KBM-7 (cell line): ENCODE measurements around the gene SH3BP1.

ENCODE experiments used
- DNase-seq: peaks from one replicate; pipeline ENCODE4 v3.0.0-alpha.2; 2015
- in situ Hi-C: fragments of 300-500 bp; cut with MboI; formaldehyde crosslinking; loops from 2 replicates; pipeline ENCODE4 v1.14.3; 2020; ENCODE audit warnings: low sequenced_read_pairs, low pct_unique_long_range_greater_than_20kb, mixed read lengths

Gene SH3BP1

GRCh38 chr22:37611207-37611606 lies 28.3 kb upstream of the SH3BP1 start:
- in situ Hi-C loops = no loop called here
- no peak for DNase-seq

DNA sequence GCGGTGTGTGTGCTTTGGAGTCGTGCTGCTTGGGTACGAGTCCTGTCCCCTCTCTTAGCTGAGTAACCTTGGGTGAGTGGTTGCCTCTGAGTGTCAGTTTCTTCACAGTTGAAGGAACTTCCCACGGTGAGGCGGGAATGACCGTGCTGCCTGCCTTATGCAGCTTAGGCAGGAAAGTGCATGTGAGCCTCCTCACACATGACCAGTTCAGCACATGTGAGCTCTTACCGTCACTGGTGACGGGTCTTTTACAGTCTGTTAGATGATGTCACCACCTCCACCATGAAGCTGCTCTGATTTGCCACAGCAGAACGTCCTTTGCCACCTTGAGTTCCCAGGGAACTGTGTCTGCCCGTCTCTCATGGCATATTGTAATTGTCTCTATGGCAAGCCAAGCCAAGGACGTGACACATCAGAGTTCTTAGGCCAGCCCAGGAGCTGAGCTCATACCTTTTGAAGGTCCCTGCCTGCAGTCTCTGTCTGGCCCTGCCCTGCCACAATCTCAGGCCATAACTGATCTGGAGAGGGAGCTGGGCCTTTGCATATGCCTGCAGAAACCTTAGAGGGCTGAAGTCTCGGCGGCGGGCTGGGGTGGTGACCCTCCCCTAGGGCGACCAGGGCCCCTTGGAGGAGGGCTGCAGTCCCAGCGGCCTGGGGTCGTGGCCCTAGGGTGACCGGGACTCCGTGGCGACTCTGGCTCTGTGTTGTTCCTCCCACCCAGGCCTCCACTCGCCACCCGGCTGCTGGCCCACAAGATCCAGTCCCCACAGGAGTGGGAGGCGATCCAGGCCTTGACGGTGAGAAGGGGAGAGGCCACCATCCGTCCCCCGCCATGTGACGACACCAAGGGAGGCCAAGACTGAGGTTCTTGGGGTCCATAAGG lies 23.0 kb upstream of the SH3BP1 start:
- in situ Hi-C loops = no loop called here
- DNase-seq = no peak

DNA sequence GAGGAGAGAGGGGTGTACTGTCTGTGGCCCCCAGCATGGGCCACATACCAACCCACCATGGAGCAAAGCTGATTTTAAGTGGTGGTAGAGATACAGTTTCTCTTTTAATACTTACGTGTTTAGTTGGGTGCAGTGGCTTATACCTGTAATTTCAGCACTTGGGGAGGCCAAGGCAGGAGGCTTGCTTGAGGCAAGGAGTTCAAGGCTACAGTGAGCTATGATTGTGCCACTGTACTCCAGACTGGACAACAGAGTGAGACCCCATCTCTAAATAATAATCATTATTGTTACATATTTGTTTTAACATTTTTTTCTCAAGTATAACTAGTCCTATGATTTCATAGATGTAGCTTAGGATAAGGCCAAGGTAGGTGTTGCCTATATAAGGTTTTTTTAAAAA lies 22.0 kb upstream of the SH3BP1 start:
- in situ Hi-C loops = no loop called here
- DNase-seq = no peak

GRCh38 chr22:37618072-37618656 lies 21.3 kb upstream of the SH3BP1 start:
- DNase-seq = no peak
- in situ Hi-C loops = no loop called here

GRCh38 chr22:37618674-37619073 lies 20.8 kb upstream of the SH3BP1 start:
- in situ Hi-C loops = no loop called here
- no peak for DNase-seq

GRCh38 chr22:37619991-37620390 lies 19.5 kb upstream of the SH3BP1 start:
- DNase-seq = no peak
- in situ Hi-C loops = no loop called here

- no peak for DNase-seq
- in situ Hi-C loops = no loop called here
Measured at GRCh38 chr22:37621352-37621860, 18.1 kb upstream of the SH3BP1 start.

DNA sequence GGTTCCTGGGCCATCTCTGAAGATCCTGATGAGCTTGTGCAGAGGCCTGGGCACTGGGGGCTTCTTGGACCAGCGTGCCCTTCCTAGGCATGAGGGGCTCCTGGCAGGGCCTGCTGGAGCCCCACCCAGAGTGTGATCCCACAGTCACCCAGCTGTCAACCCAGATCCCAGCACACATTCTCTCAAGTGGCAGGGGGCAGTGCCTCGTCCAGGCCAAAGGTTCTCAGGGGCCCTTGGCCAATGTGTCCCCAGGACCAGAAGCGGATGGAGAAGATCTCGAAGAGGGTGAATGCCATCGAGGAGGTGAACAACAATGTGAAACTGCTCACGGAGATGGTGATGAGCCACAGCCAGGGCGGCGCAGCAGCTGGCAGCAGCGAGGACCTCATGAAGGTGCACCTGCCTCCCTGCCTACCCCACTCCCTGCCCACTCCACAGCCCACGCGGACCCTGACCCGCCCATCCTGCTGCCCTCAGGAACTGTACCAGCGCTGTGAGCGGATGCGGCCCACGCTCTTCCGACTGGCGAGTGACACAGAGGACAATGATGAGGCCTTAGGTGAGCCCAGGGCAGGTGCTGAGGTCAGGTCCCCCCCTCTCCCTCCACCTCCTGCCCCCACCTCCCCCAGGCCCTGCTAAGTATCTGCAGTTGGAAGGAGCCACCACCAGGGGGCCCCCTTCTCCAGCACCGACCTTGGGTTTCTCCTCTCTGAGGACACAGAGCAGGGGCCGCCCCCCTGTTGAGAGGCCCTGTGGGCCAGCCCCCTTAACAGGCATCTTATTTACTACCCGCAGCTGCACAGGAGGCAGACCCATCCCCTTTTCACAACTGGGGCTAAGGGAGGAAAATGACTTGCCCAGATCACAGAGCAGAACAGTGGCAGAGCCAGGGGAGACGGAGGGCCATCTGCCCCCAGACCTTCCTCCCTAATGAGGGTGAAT lies 16.1 kb upstream of the SH3BP1 start:
- in situ Hi-C loops = no loop called here

GRCh38 chr22:37624017-37624365 lies 15.5 kb upstream of the SH3BP1 start:
- no peak for DNase-seq
- in situ Hi-C loops = no loop called here

More for the DNA sequence above, 16.1 kb upstream of the SH3BP1 start:
- peak; percentile 62 for DNase-seq

DNA sequence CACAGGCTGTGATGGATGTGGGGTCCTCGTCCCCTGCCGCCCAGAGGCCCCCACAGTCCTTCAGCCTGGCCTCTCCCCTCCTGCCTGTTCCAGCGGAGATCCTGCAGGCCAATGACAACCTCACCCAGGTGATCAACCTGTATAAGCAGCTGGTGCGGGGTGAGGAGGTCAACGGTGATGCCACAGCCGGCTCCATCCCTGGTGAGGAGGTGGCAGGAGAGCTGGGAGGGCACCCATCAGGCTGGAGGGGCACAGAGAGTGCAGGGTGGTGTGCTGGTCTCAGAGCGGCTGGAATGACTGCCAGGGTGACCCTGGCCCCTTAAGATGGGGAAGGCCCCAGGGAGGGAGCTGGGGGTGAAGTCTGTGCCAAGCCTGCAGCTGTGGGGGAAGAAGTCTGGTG lies 14.6 kb upstream of the SH3BP1 start:
- in situ Hi-C loops = no loop called here
- DNase-seq = no peak

- in situ Hi-C loops = no loop called here
Measured at GRCh38 chr22:37625737-37626136, 13.7 kb upstream of the SH3BP1 start.

GRCh38 chr22:37626144-37626543 lies 13.3 kb upstream of the SH3BP1 start:
- in situ Hi-C loops = no loop called here
- no peak for DNase-seq

More at GRCh38 chr22:37625737-37626136, 13.7 kb upstream of the SH3BP1 start:
- no peak for DNase-seq

- DNase-seq = no peak
- in situ Hi-C loops = no loop called here
Measured at GRCh38 chr22:37626556-37627075, 12.9 kb upstream of the SH3BP1 start.

GRCh38 chr22:37627121-37627520 lies 12.3 kb upstream of the SH3BP1 start:
- DNase-seq = no peak
- in situ Hi-C loops = no loop called here

- in situ Hi-C loops = no loop called here
Measured at GRCh38 chr22:37627545-37627944, 11.9 kb upstream of the SH3BP1 start.

GRCh38 chr22:37628830-37629229 lies 10.6 kb upstream of the SH3BP1 start:
- in situ Hi-C loops = no loop called here
- DNase-seq = no peak

More at GRCh38 chr22:37627545-37627944, 11.9 kb upstream of the SH3BP1 start:
- DNase-seq = no peak

DNA sequence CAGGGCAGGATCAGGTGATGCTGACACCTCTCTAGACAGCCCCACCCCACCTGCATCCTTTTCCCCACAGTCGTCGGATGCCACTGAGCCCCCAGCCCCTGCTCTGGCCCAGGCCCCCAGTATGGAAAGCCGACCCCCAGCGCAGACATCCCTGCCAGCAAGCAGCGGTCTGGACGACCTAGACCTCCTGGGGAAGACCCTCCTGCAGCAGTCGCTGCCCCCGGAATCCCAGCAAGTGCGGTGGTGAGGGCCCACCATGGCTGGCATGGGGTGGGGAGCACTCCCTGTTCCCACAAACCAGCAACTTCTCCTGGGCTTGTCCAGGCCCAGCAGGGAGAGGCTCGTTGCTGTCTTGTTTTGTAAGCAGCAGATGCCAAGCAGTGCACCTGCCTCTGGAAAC lies 9.5 kb upstream of the SH3BP1 start:
- in situ Hi-C loops = no loop called here
- DNase-seq = no peak

GRCh38 chr22:37630839-37631435 lies 8.5 kb upstream of the SH3BP1 start:
- in situ Hi-C loops = no loop called here
- no peak for DNase-seq
